Testis (tissue), 3 donors: Measurements from ENCODE around the gene DAPP1. TPM values are rescaled to one million over a fixed set of nuclear protein-coding genes. Genes with fewer than 3 reads are reported as not detected.

Source experiments
- DNase-seq: peaks from one replicate; pipeline ENCODE4 v3.0.0-alpha.2; 2019
- H3K27ac ChIP-seq, 2 donors: fragments of 200-600 bp; sonication (generic); one replicate each; pipeline ENCODE4 v1.5.1; 2019
- H3K27me3 ChIP-seq: fragments of 200-600 bp; sonication (generic); one replicate; pipeline ENCODE4 v1.5.1; 2019
- H3K36me3 ChIP-seq: fragments of 200-600 bp; sonication (generic); one replicate; pipeline ENCODE4 v1.5.1; 2017; ENCODE audit warnings: low read depth; ENCODE audit errors: missing control alignments
- H3K4me1 ChIP-seq: fragments of 200-600 bp; sonication (generic); one replicate; pipeline ENCODE4 v1.5.1; 2019
- H3K4me3 ChIP-seq, 2 donors: fragments of 200-600 bp; sonication (generic); one replicate each; pipeline ENCODE4 v1.5.1; 2017 to 2019
- H3K9me3 ChIP-seq: fragments of 200-600 bp; sonication (generic); one replicate; pipeline ENCODE4 v1.5.1; 2017
- POLR2A ChIP-seq: fragments of 450-650 bp; IDR thresholded peaks from one replicate; pipeline ENCODE4 v1.6.1; 2017; ENCODE audit warnings: antibody characterized with exemption, mild to moderate bottlenecking, moderate library complexity
- WGBS, 2 donors: methylation state at CpG; one replicate each; pipeline ENCODE4 v1.1.5; 2018; 5-methylcytosine and 5-hydroxymethylcytosine counted together
- intact Hi-C: fragments of 100-400 bp; cut with DNase I; formaldehyde crosslinking; loops from one replicate; pipeline ENCODE4 v1.15.1; 2023; ENCODE audit warnings: low total_unique reads
- polyA plus RNA-seq: library from polyadenylated mRNA; stranded (reverse); fragments of 350-450 nt; fragmentation: Illumina TruSeq; extraction: RNeasy Lipid Tissue Mini Kit (QIAGEN cat#74804); gene quantifications from one replicate; pipeline ENCODE4 v1.2.3, GENCODE V29; 2014; ENCODE audit warnings: low read depth, low replicate concordance; ENCODE audit not compliant: insufficient read depth
- total RNA-seq, 2 donors: library from RNA; depleted of rRNA; stranded (reverse); fragments of >200 nt; gene quantifications; one replicate each; pipeline ENCODE4 v1.2.3, GENCODE V29; 2016
- TF ChIP-seq, protein P1 (sequence below), 3 experiments: fragments of 450-650 bp in 2 of 3; fragments of 200-600 bp in 1 of 3; sonication (generic) in 1 of 3; IDR thresholded peaks; one replicate each; pipeline ENCODE4 v1.5.1; 2016 to 2019; ENCODE audit warnings: antibody characterized with exemption in 3 of 3, mild to moderate bottlenecking in 2 of 3, moderate library complexity in 1 of 3

Gene DAPP1
- total and polyA plus RNA-seq, 3 donors from 2014 or later, result 0.50 to 2.4 (median 1.1) TPM

DNA sequence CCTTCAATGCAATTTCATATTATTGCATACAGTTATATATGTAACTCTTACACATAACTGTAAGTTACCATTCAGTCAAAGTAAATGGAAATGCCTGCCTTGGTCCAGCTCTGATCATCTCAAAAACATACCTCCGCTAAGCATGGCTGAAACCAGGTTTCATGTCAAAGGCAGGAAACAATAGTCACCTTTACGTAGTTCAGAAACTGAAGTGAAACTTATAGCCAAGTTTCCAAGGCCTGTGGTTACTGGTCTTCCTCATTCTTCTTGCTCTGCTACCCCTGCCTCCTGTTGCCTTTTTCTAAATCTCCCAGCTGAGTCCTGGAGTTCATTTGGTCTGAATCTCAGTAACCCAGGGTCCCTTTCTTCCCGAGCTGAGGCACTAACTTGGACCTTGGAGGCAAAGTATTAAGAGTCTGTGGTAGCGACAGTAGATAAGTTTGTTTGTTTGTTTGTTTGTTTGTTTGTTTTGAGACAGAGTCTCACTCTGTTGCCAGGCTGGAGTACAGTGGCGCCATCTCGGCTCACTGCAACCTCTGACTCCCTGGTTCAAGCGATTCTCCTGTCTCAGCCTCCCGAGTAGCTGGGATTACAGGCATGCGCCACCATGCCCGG, 30.8 kb downstream of the DAPP1 start:
- Histone ChIP-seq H3K27ac (no peak overlapping the region), H3K36me3 (no peaks in the 10 kb centered on the region), H3K4me3 (no peak overlapping the region), H3K9me3 (no peaks in the 10 kb centered on the region), H3K27me3 (no peaks in the 10 kb centered on the region), H3K4me1 (peaks cover 15% of the 10 kb centered on the region)
- 82 to 88% methylated on average over 10 of the region's 10 CpGs for WGBS, 2 donors
- DNase-seq, result no peak
- intact Hi-C loops, result no loop called here
- TF ChIP-seq, protein P1, sequence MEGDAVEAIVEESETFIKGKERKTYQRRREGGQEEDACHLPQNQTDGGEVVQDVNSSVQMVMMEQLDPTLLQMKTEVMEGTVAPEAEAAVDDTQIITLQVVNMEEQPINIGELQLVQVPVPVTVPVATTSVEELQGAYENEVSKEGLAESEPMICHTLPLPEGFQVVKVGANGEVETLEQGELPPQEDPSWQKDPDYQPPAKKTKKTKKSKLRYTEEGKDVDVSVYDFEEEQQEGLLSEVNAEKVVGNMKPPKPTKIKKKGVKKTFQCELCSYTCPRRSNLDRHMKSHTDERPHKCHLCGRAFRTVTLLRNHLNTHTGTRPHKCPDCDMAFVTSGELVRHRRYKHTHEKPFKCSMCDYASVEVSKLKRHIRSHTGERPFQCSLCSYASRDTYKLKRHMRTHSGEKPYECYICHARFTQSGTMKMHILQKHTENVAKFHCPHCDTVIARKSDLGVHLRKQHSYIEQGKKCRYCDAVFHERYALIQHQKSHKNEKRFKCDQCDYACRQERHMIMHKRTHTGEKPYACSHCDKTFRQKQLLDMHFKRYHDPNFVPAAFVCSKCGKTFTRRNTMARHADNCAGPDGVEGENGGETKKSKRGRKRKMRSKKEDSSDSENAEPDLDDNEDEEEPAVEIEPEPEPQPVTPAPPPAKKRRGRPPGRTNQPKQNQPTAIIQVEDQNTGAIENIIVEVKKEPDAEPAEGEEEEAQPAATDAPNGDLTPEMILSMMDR (IDR thresholded peaks at IDR 0.05), result no peak
- no peak for TF ChIP-seq POLR2A

DNA sequence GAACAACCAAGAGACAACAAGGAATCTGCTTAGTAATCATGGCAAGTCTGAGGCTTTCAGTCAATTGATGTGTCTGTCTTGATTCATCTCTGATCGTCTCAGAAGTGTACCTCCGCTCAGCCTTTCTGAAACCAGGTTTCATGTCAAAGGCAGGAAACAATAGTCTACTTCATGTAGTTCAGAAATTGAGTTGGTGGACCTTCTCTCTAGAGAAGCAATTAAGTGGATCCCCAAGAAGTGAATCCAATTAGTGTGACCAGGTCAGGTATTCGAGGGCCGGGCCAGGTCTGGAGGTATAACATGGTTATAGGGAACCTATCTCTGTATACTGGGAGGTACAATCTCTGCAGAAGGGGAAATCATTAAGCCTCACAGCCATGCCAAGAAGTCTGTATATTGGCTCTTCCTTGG, 32.0 kb downstream of the DAPP1 start:
- Histone ChIP-seq H3K4me1 (peaks cover 14% of the 10 kb centered on the region), H3K27ac (no peak overlapping the region), H3K27me3 (no peaks in the 10 kb centered on the region), H3K9me3 (no peaks in the 10 kb centered on the region), H3K4me3 (no peak overlapping the region), H3K36me3 (no peaks in the 10 kb centered on the region)
- intact Hi-C loops, result no loop called here
- no peak for DNase-seq
- 89 to 95% methylated on average over 4 of the region's 4 CpGs for WGBS, 2 donors
- TF ChIP-seq, protein P1 (IDR thresholded peaks at IDR 0.05), result no peak
- TF ChIP-seq POLR2A, result no peak

DNA sequence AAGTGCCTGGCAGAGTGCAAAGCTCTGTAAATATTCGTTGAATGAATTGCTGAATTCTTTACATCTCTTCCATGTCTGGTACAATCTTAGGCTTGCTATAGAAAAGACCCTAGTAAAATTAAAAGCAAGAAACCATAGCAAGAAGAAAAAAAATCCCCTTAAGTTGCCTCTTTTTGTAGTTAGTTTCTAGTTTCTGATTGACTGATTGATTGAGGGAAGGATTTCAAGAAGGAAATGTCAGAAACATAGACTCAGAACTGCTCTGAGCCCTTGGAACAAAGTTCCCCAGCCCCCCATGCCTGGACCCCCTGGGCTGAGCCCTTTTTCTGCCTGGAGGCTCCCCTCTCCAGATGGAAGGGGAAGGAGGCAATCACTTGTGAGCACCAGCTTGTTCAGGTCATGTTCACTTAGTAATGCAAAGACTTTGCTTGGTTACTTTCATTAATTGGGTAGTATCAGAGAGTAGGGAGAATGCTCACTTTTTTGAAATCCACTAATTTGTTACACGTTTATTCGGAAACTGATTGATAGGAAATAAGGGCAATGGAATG, 35.6 kb downstream of the DAPP1 start:
- no peak for DNase-seq
- no peaks in the 10 kb centered on the region for H3K27me3 ChIP-seq

DNA sequence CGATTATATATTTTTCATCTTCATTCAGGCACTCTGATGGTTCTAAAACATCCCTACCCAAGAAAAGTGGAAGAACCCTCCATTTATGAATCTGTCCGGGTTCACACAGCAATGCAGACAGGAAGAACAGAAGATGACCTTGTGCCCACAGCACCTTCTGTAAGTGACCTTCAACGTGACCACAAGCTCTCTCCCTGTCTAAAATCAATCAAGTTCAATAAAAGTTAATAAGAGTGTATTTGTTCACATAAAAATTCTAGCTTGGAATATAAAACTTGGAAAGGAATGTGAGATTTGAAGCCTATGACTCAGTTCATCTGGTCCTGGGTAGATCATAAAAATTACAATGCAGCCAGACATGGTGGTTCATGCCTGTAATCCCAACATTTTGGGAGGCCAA, 36.6 kb downstream of the DAPP1 start:
- H3K4me3 ChIP-seq, result no peak overlapping the region
- peaks cover 4% of the 10 kb centered on the region for H3K4me1 ChIP-seq
- no peaks in the 10 kb centered on the region for H3K27me3 ChIP-seq
- H3K36me3 ChIP-seq, result no peaks in the 10 kb centered on the region
- no peak overlapping the region for H3K27ac ChIP-seq
- H3K9me3 ChIP-seq, result no peaks in the 10 kb centered on the region
- DNase-seq, result no peak
- 77 to 80% methylated on average over 3 of the region's 3 CpGs for WGBS, 2 donors
- TF ChIP-seq, protein P1 (IDR thresholded peaks at IDR 0.05), result no peak
- no peak for TF ChIP-seq POLR2A
- intact Hi-C loops, result no loop called here

More for the DNA sequence above, 35.6 kb downstream of the DAPP1 start:
- no peak overlapping the region for H3K27ac ChIP-seq
- WGBS, 2 donors, result 93% methylated on average over 3 of the region's 3 CpGs
- H3K4me3 ChIP-seq, result no peak overlapping the region
- H3K4me1 ChIP-seq, result no peaks in the 10 kb centered on the region
- TF ChIP-seq, protein P1 (IDR thresholded peaks at IDR 0.05), result no peak
- TF ChIP-seq POLR2A, result no peak
- no peaks in the 10 kb centered on the region for H3K9me3 ChIP-seq
- no peaks in the 10 kb centered on the region for H3K36me3 ChIP-seq
- intact Hi-C loops, result no loop called here

DNA sequence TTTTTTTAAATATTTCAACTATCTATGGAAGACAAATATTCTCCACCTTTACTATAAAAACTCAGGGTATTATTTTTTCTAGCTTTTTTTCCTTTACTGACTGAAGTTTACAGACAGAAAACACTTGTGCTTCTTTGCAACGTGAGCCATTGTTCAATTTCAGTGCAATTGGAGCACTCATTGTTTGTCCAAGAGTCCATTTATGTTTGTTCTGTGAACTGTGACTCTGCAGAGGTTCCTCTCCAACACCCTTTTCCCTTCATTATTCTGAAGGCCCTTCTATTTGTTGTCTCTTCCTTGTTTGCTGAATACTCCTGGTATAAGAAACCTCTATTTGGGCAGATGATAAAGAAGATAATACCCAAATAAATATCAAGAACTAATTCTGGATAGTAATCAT, 37.4 kb downstream of the DAPP1 start:
- no peak overlapping the region for H3K27ac ChIP-seq
- intact Hi-C loops, result no loop called here
- TF ChIP-seq, protein P1 (IDR thresholded peaks at IDR 0.05), result no peak
- TF ChIP-seq POLR2A, result no peak
- H3K9me3 ChIP-seq, result no peaks in the 10 kb centered on the region
- H3K4me3 ChIP-seq, result no peak overlapping the region
- no peaks in the 10 kb centered on the region for H3K27me3 ChIP-seq
- no peaks in the 10 kb centered on the region for H3K36me3 ChIP-seq
- no peak for DNase-seq
- WGBS, 2 donors, result 68 to 83% methylated on average over 1 of the region's 1 CpG
- peaks cover 4% of the 10 kb centered on the region for H3K4me1 ChIP-seq
